Measurements from ENCODE around the gene SV2C.

The SV2C gene

GRCh38 chr5:76400466-76400865 is 317.3 kb downstream of the SV2C start:
- 0 out of 2 replicates have a peak, but pooled peaks cover 5% of the 10 kb centered on the region for H3F3A ChIP-seq (ENCODE audit: insufficient read depth)
- H4K20me1 ChIP-seq (ENCODE audit: low read depth, low read length), result no peaks in the 10 kb centered on the region; the same call in 1 of the 2 replicates
- H3K36me3 ChIP-seq (ENCODE audit: low read length), result no peaks in the 10 kb centered on the region
- H3K9me2 ChIP-seq (replicated peaks; ENCODE audit: insufficient read depth, low read length), result no peaks in the 10 kb centered on the region
- H3K9ac ChIP-seq (ENCODE audit: low read length), result no peak overlapping the region
- no peak overlapping the region for H3K27ac ChIP-seq (ENCODE audit: low read depth, low read length)
- no peaks in the 10 kb centered on the region for H3K79me2 ChIP-seq (ENCODE audit: insufficient read depth, low read length)
- no peaks in the 10 kb centered on the region for H3K9me3 ChIP-seq (ENCODE audit: insufficient read depth, low read length)
- H3K27me3 ChIP-seq (ENCODE audit: low read length), result no peaks in the 10 kb centered on the region
- H3K4me2 ChIP-seq (ENCODE audit: low read depth, low read length, poor library complexity, severe bottlenecking), result no peak overlapping the region
- H2AFZ ChIP-seq (ENCODE audit: low read depth, low read length, severe bottlenecking), result no peak overlapping the region
- H3K4me3 ChIP-seq (ENCODE audit: insufficient read depth, low read length, poor library complexity, severe bottlenecking), result no peak overlapping the region
- TF ChIP-seq CTCF (IDR thresholded peaks at IDR 0.05; ENCODE audit: insufficient read depth, low read length, poor library complexity, severe bottlenecking) (no peak), EZH2phosphoT487 (conservative IDR thresholded peaks at IDR 0.05; ENCODE audit: low read length) (no peak)

GRCh38 chr5:76401801-76402250 is 318.6 kb downstream of the SV2C start:
- H3K27me3 ChIP-seq (ENCODE audit: low read length), result no peaks in the 10 kb centered on the region
- no peak overlapping the region; the same call in 1 of the 2 replicates for H3K9ac ChIP-seq (ENCODE audit: low read length)
- H3K4me2 ChIP-seq (ENCODE audit: low read depth, low read length, poor library complexity, severe bottlenecking), result peak overlapping the region; percentile 63
- H3F3A ChIP-seq (ENCODE audit: insufficient read depth), result 0 out of 2 replicates have a peak, but pooled peaks cover 5% of the 10 kb centered on the region
- no peak for TF ChIP-seq EZH2phosphoT487 (conservative IDR thresholded peaks at IDR 0.05; ENCODE audit: low read length)
- TF ChIP-seq CTCF (IDR thresholded peaks at IDR 0.05; ENCODE audit: insufficient read depth, low read length, poor library complexity, severe bottlenecking), result no peak
- H2AFZ ChIP-seq (ENCODE audit: low read depth, low read length, severe bottlenecking), result no peak overlapping the region
- H4K20me1 ChIP-seq (ENCODE audit: low read depth, low read length), result no peaks in the 10 kb centered on the region; the same call in 1 of the 2 replicates
- H3K9me2 ChIP-seq (replicated peaks; ENCODE audit: insufficient read depth, low read length), result no peaks in the 10 kb centered on the region
- no peaks in the 10 kb centered on the region for H3K9me3 ChIP-seq (ENCODE audit: insufficient read depth, low read length)
- H3K36me3 ChIP-seq (ENCODE audit: low read length), result no peaks in the 10 kb centered on the region
- peak overlapping the region; percentile 55 for H3K4me3 ChIP-seq (ENCODE audit: insufficient read depth, low read length, poor library complexity, severe bottlenecking)
- H3K79me2 ChIP-seq (ENCODE audit: insufficient read depth, low read length), result no peaks in the 10 kb centered on the region
- no peak overlapping the region for H3K27ac ChIP-seq (ENCODE audit: low read depth, low read length)

GRCh38 chr5:76402251-76402885 is 319.2 kb downstream of the SV2C start:
- TF ChIP-seq EZH2phosphoT487 (conservative IDR thresholded peaks at IDR 0.05; ENCODE audit: low read length) (no peak), CTCF (IDR thresholded peaks at IDR 0.05; ENCODE audit: insufficient read depth, low read length, poor library complexity, severe bottlenecking) (no peak)
- Histone ChIP-seq H2AFZ (ENCODE audit: low read depth, low read length, severe bottlenecking) (peak overlapping the region; percentile 78), H3K36me3 (ENCODE audit: low read length) (no peaks in the 10 kb centered on the region), H3K9ac (ENCODE audit: low read length) (peak overlapping the region; percentile 48), H3K9me3 (ENCODE audit: insufficient read depth, low read length) (no peaks in the 10 kb centered on the region), H3K9me2 (replicated peaks; ENCODE audit: insufficient read depth, low read length) (no peaks in the 10 kb centered on the region), H3K79me2 (ENCODE audit: insufficient read depth, low read length) (no peaks in the 10 kb centered on the region), H4K20me1 (ENCODE audit: low read depth, low read length) (no peaks in the 10 kb centered on the region; the same call in 1 of the 2 replicates), H3K27ac (ENCODE audit: low read depth, low read length) (peak overlapping the region; percentile 33; the same call in 1 of the 2 replicates), H3F3A (ENCODE audit: insufficient read depth) (0 out of 2 replicates have a peak, but pooled peaks cover 5% of the 10 kb centered on the region), H3K27me3 (ENCODE audit: low read length) (no peaks in the 10 kb centered on the region), H3K4me2 (ENCODE audit: low read depth, low read length, poor library complexity, severe bottlenecking) (peak overlapping the region; percentile 63), H3K4me3 (ENCODE audit: insufficient read depth, low read length, poor library complexity, severe bottlenecking) (peak overlapping the region; percentile 55)

Measured in SU-DHL-6 (cell line).